ENCODE measurements around the gene GON7.

DNA sequence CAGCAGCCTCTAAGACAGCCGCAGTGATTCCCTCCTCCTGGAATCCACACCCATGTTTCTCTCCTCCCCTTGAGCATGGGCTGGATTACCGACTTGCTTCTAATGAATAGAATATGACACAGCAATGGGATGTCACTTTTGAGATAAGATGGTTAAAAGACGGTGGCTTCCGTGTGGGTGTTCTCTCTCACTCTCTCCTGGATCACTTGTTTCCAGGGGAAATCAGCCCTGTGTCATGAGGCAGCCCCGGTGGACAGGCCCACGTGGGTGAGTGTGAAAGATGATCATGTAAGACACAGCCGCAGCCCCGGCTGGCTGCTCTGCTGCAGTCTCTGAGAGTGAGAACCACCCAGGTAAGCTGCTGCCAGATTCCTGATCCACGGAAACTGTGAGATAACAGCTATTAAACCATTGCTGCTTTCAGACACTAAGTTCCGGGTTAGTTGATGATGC lies 32.9 kb downstream of the GON7 start:
- TF ChIP-seq GATA2 (IDR thresholded peaks at IDR 0.05; ENCODE audit: low read depth, low read length): no peak
- TF ChIP-seq GATA3 (IDR thresholded peaks at IDR 0.05; ENCODE audit: low read depth, low read length): no peak
